Activated gamma-delta T cell treated with Interleukin-2 at 50 U/mL for 16 hours (primary cell): ENCODE measurements around the gene SNAPC2.

ENCODE experiments used
- DNase-seq: peaks from one replicate; pipeline ENCODE4 v3.0.0-alpha.2; 2020

The SNAPC2 gene

DNA sequence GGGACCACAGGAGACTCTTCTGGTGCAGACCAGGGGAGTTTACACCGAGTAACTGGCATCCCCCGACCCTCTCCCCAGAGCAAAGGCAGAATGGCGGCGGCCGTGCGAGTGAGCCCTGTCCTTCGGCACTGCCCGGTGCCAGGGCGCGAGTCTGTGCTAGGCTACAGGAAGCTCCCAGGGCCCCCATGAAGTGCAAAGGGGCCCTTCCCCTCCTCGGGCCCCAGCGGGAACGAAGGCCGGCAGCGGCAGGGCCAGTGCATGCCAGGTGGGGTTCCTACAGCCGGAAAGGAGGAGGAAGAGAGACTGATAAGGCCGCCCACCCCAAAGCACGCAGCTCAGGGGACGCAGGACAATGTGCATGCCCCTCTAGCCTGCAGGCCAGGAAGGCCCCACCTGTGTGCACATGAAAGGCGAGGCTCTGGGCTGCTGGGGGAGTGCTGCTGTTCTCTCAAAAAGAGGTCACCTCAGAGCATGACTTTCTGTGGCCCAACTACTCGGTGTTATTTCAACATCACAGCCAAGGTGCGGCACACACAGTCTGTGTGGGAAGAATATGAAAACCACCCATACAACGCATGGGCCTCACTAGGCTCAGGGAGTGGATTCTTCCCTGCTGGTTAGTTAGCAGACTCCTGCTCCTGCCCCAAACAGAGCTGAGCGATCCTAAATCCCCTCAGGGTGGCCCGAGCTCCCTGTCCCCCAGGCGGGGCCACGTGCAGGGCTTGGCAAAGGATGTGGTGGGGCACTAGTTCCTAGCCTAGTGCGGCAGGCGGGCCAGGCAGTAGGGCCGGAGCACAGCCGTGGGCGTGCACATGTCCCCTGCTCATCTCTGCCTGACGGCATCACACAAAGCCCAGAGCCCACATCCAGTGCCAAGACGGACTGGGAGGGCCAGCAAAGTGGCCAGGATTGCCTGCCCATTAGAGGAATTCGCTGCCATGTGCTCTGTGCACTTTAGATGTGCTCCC, 51.7 kb downstream of the SNAPC2 start:
- no peak for DNase-seq
